ENCODE data around the gene TMTC2.

Gene TMTC2

DNA sequence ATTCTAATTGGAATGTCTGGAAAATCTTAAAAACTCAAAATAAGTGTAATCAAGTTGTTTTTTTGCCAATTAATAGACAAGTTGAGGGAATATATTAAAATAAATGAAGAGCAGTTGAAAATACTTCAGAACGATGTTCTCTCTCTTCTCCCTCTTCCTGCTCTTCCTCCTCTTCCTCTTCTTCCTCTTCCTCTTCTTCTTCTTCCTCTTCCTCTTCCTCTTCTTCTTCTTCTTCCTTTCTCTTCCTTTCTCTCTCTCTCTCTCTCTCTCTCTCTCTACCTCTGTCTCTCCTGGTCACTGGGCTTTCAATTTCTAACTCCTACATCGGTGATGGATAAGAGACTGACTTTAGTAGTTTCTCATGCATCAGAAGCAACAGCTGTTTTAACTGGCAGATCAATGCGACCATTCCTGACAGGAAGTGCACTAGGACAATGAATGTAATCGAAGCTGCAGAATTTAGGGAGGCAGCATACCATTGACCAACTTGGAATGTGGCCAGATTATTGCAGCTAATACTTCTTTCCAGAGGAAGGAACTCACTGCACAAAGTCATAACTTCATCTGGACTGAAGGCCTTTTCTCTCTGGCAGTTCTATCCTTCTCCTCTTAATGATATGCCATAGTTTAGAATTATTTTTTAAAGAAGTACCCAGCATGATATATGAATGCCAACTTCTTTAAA is 13.8 kb upstream of the TMTC2 start:
- H3K36me3 ChIP-seq (ENCODE audit: insufficient read depth), result no peaks in the 10 kb centered on the region
- H3K4me1 ChIP-seq (ENCODE audit: low read depth, poor library complexity, severe bottlenecking), result no peaks in the 10 kb centered on the region
- no peak overlapping the region for H2AFZ ChIP-seq (ENCODE audit: low read depth)
- H3K27me3 ChIP-seq (ENCODE audit: insufficient read depth, low read depth), result no peaks in the 10 kb centered on the region
- no peak overlapping the region for H3K9ac ChIP-seq
- no peak for TF ChIP-seq CTCF (conservative IDR thresholded peaks at IDR 0.05; ENCODE audit: low read depth, low read length)
- no peaks in the 10 kb centered on the region for H3K79me2 ChIP-seq (ENCODE audit: insufficient read depth, low read depth)
- no peaks in the 10 kb centered on the region for H4K20me1 ChIP-seq (ENCODE audit: insufficient read depth)
- H3K4me3 ChIP-seq (IDR thresholded peaks at IDR 0.05; ENCODE audit: insufficient read depth, low read depth, low read length), result no peak overlapping the region
- no peak overlapping the region for H3K4me2 ChIP-seq
- H3K27ac ChIP-seq, result no peak overlapping the region

GRCh38 chr12:82673698-82674097 is 13.0 kb upstream of the TMTC2 start:
- no peaks in the 10 kb centered on the region for H3K4me1 ChIP-seq (ENCODE audit: low read depth, poor library complexity, severe bottlenecking)
- no peak overlapping the region for H3K4me3 ChIP-seq (IDR thresholded peaks at IDR 0.05; ENCODE audit: insufficient read depth, low read depth, low read length)
- no peak for TF ChIP-seq CTCF (conservative IDR thresholded peaks at IDR 0.05; ENCODE audit: low read depth, low read length)
- H3K36me3 ChIP-seq (ENCODE audit: insufficient read depth), result no peaks in the 10 kb centered on the region
- H4K20me1 ChIP-seq (ENCODE audit: insufficient read depth), result no peaks in the 10 kb centered on the region
- H3K9ac ChIP-seq, result no peak overlapping the region
- H3K4me2 ChIP-seq, result no peak overlapping the region
- no peaks in the 10 kb centered on the region for H3K27me3 ChIP-seq (ENCODE audit: insufficient read depth, low read depth)
- H3K27ac ChIP-seq, result no peak overlapping the region
- H3K79me2 ChIP-seq (ENCODE audit: insufficient read depth, low read depth), result no peaks in the 10 kb centered on the region
- no peak overlapping the region for H2AFZ ChIP-seq (ENCODE audit: low read depth)

- Histone ChIP-seq H2AFZ (ENCODE audit: low read depth) (no peak overlapping the region), H3K27ac (no peak overlapping the region), H3K4me2 (no peak overlapping the region), H3K9ac (no peak overlapping the region), H4K20me1 (ENCODE audit: insufficient read depth) (no peaks in the 10 kb centered on the region), H3K4me1 (ENCODE audit: low read depth, poor library complexity, severe bottlenecking) (no peaks in the 10 kb centered on the region), H3K36me3 (ENCODE audit: insufficient read depth) (no peaks in the 10 kb centered on the region), H3K79me2 (ENCODE audit: insufficient read depth, low read depth) (no peaks in the 10 kb centered on the region), H3K4me3 (IDR thresholded peaks at IDR 0.05; ENCODE audit: insufficient read depth, low read depth, low read length) (no peak overlapping the region), H3K27me3 (ENCODE audit: insufficient read depth, low read depth) (no peaks in the 10 kb centered on the region)
- no peak for TF ChIP-seq CTCF (conservative IDR thresholded peaks at IDR 0.05; ENCODE audit: low read depth, low read length)
Observed at GRCh38 chr12:82675246-82675645, 11.5 kb upstream of the TMTC2 start.

GRCh38 chr12:82682326-82682725 is 4.4 kb upstream of the TMTC2 start:
- H3K27me3 ChIP-seq (ENCODE audit: insufficient read depth, low read depth), result no peaks in the 10 kb centered on the region
- no peaks in the 10 kb centered on the region for H4K20me1 ChIP-seq (ENCODE audit: insufficient read depth)
- H3K4me1 ChIP-seq (ENCODE audit: low read depth, poor library complexity, severe bottlenecking), result peaks cover 6% of the 10 kb centered on the region
- TF ChIP-seq CTCF (conservative IDR thresholded peaks at IDR 0.05; ENCODE audit: low read depth, low read length), result no peak
- no peak overlapping the region for H3K27ac ChIP-seq
- H3K79me2 ChIP-seq (ENCODE audit: insufficient read depth, low read depth), result no peaks in the 10 kb centered on the region
- no peak overlapping the region for H2AFZ ChIP-seq (ENCODE audit: low read depth)
- H3K4me3 ChIP-seq (IDR thresholded peaks at IDR 0.05; ENCODE audit: insufficient read depth, low read depth, low read length), result no peak overlapping the region
- no peak overlapping the region for H3K4me2 ChIP-seq
- H3K9ac ChIP-seq, result no peak overlapping the region
- H3K36me3 ChIP-seq (ENCODE audit: insufficient read depth), result no peaks in the 10 kb centered on the region

All from KMS-11 (cell line).